ENCODE data around the gene PRRG2. TPM values are rescaled to one million over a fixed set of nuclear protein-coding genes. Genes with fewer than 3 reads are reported as not detected.
A peak's percentile ranks its signal among the peaks of the same experiment; 100 is the strongest.

Gene PRRG2
- total RNA-seq, 1 experiment from 2014 or later: 17.0 TPM

GRCh38 chr19:49599378-49600295 is 18.5 kb downstream of the PRRG2 start:
- BruUV-seq (replicated peaks): TSS peak; percentile 13
- ATAC-seq (no peak), DNase-seq (no peak)
- Histone ChIP-seq H2AFZ (ENCODE audit: low read length) (no peak overlapping the region), H3K9me3 (ENCODE audit: low read length) (no peaks in the 10 kb centered on the region), H3K9me2 (replicated peaks; ENCODE audit: low read length) (no peaks in the 10 kb centered on the region), H3K36me3 (ENCODE audit: low read depth, low read length) (peaks cover 61% of the 10 kb centered on the region), H3K4me2 (ENCODE audit: low read length) (no peak overlapping the region), H4K20me1 (ENCODE audit: low read length) (peaks cover 6% of the 10 kb centered on the region; the same call in 1 of the 2 replicates), H3K4me1 (ENCODE audit: insufficient read depth, low read length) (no peaks in the 10 kb centered on the region), H3K4me3 (ENCODE audit: low read length) (no peak overlapping the region), H3K79me2 (ENCODE audit: low read length) (peaks cover 58% of the 10 kb centered on the region), H3F3A (ENCODE audit: low read length, unreplicated experiment) (no peaks in the 10 kb centered on the region), H3K27ac (ENCODE audit: low read length) (no peak overlapping the region), H3K9ac (ENCODE audit: low read length) (no peak overlapping the region), H3K27me3 (ENCODE audit: low read length) (no peaks in the 10 kb centered on the region)
- ChIA-PET POLR2A (ENCODE audit: unreplicated experiment) (no interaction called here), CTCF (no interaction called here)
- intact Hi-C loops (cut with micrococcal nuclease): no loop called here
- TF ChIP-seq EZH2phosphoT487 (IDR thresholded peaks at IDR 0.05; ENCODE audit: borderline replicate concordance, low read length) (no peak), CTCF (conservative IDR thresholded peaks at IDR 0.05; ENCODE audit: low read depth, low read length) (no peak), EZH2 (IDR thresholded peaks at IDR 0.05; ENCODE audit: low read length, unreplicated experiment) (no peak)

- Histone ChIP-seq H3K27ac (ENCODE audit: low read length) (no peak overlapping the region), H3K9me3 (ENCODE audit: low read length) (no peaks in the 10 kb centered on the region), H3K4me3 (ENCODE audit: low read length) (no peak overlapping the region), H3K4me1 (ENCODE audit: insufficient read depth, low read length) (no peaks in the 10 kb centered on the region), H4K20me1 (ENCODE audit: low read length) (peaks cover 6% of the 10 kb centered on the region; the same call in 1 of the 2 replicates), H2AFZ (ENCODE audit: low read length) (no peak overlapping the region), H3K79me2 (ENCODE audit: low read length) (peaks cover 65% of the 10 kb centered on the region), H3K27me3 (ENCODE audit: low read length) (no peaks in the 10 kb centered on the region), H3K4me2 (ENCODE audit: low read length) (no peak overlapping the region), H3K36me3 (ENCODE audit: low read depth, low read length) (peaks cover 54% of the 10 kb centered on the region), H3K9ac (ENCODE audit: low read length) (no peak overlapping the region), H3F3A (ENCODE audit: low read length, unreplicated experiment) (no peaks in the 10 kb centered on the region), H3K9me2 (replicated peaks; ENCODE audit: low read length) (no peaks in the 10 kb centered on the region)
- intact Hi-C loops (cut with micrococcal nuclease): no loop called here
- POLR2A ChIA-PET (ENCODE audit: unreplicated experiment): no interaction called here
- no peak for ATAC-seq
- no peak for DNase-seq
- TF ChIP-seq EZH2 (IDR thresholded peaks at IDR 0.05; ENCODE audit: low read length, unreplicated experiment): no peak
- no peak for TF ChIP-seq CTCF (conservative IDR thresholded peaks at IDR 0.05; ENCODE audit: low read depth, low read length)
- TF ChIP-seq EZH2phosphoT487 (IDR thresholded peaks at IDR 0.05; ENCODE audit: borderline replicate concordance, low read length): no peak
- no TSS peak for BruUV-seq (replicated peaks)
- CTCF ChIA-PET: no interaction called here
Observed at GRCh38 chr19:49601482-49602038, 20.4 kb downstream of the PRRG2 start.

GRCh38 chr19:49602806-49603205 is 21.7 kb downstream of the PRRG2 start:
- ChIA-PET POLR2A (ENCODE audit: unreplicated experiment) (no interaction called here), CTCF (no interaction called here)
- no peaks in the 10 kb centered on the region for H3K9me2 ChIP-seq (replicated peaks; ENCODE audit: low read length)
- ATAC-seq (no peak), DNase-seq (no peak)
- no TSS peak for BruUV-seq (replicated peaks)
- no peak overlapping the region for H3K4me2 ChIP-seq (ENCODE audit: low read length)
- H3K36me3 ChIP-seq (ENCODE audit: low read depth, low read length): peaks cover 62% of the 10 kb centered on the region
- H4K20me1 ChIP-seq (ENCODE audit: low read length): peaks cover 9% of the 10 kb centered on the region; the same call in 1 of the 2 replicates
- H3K27ac ChIP-seq (ENCODE audit: low read length): no peak overlapping the region
- intact Hi-C loops (cut with micrococcal nuclease): no loop called here
- TF ChIP-seq EZH2phosphoT487 (IDR thresholded peaks at IDR 0.05; ENCODE audit: borderline replicate concordance, low read length) (no peak), CTCF (conservative IDR thresholded peaks at IDR 0.05; ENCODE audit: low read depth, low read length) (no peak), EZH2 (IDR thresholded peaks at IDR 0.05; ENCODE audit: low read length, unreplicated experiment) (no peak)
- H3K9ac ChIP-seq (ENCODE audit: low read length): no peak overlapping the region
- H3K4me1 ChIP-seq (ENCODE audit: insufficient read depth, low read length): no peaks in the 10 kb centered on the region
- no peaks in the 10 kb centered on the region for H3K27me3 ChIP-seq (ENCODE audit: low read length)
- H3F3A ChIP-seq (ENCODE audit: low read length, unreplicated experiment): no peaks in the 10 kb centered on the region
- H2AFZ ChIP-seq (ENCODE audit: low read length): no peak overlapping the region
- H3K4me3 ChIP-seq (ENCODE audit: low read length): no peak overlapping the region
- H3K9me3 ChIP-seq (ENCODE audit: low read length): no peaks in the 10 kb centered on the region
- peaks cover 72% of the 10 kb centered on the region for H3K79me2 ChIP-seq (ENCODE audit: low read length)
